Measurements from ENCODE around the gene HMG20B. TPM values are rescaled to one million over a fixed set of nuclear protein-coding genes. Genes with fewer than 3 reads are reported as not detected.

Gene HMG20B
- total and polyA plus RNA-seq, 4 donors = 25.7 to 87.6 (median 68.1) TPM

GRCh38 chr19:3544058-3544376, 28.7 kb upstream of the HMG20B start:
- 79% methylated on average over 7 of the region's 9 CpGs for WGBS (ENCODE audit: insufficient coverage)
- Histone ChIP-seq H3K4me1 (ENCODE audit: control insufficient read depth, insufficient read depth, low read length) (peaks cover 16% of the 10 kb centered on the region), H3K4me3 (ENCODE audit: low read depth, low read length) (no peak overlapping the region), H3K9me3 (ENCODE audit: control insufficient read depth, insufficient read depth, low read length) (no peaks in the 10 kb centered on the region), H3K36me3 (ENCODE audit: control insufficient read depth, insufficient read depth, low read length) (peaks cover 76% of the 10 kb centered on the region), H3K27me3 (ENCODE audit: control insufficient read depth, insufficient read depth, low read length) (no peaks in the 10 kb centered on the region), H3K27ac (ENCODE audit: low read depth, low read length) (no peak overlapping the region)
- no peak for DNase-seq (ENCODE audit: low read depth in 4 of 6, low spot score in 6 of 6)

- no peaks in the 10 kb centered on the region for H3K9me3 ChIP-seq (ENCODE audit: control insufficient read depth, insufficient read depth, low read length)
- H3K27me3 ChIP-seq (ENCODE audit: control insufficient read depth, insufficient read depth, low read length) = no peaks in the 10 kb centered on the region
- no peak overlapping the region for H3K4me3 ChIP-seq (ENCODE audit: low read depth, low read length)
- peaks cover 70% of the 10 kb centered on the region for H3K36me3 ChIP-seq (ENCODE audit: control insufficient read depth, insufficient read depth, low read length)
- 54% methylated on average over 30 of the region's 30 CpGs for WGBS (ENCODE audit: insufficient coverage)
- peak in 2 of 6 donors; percentile 18 to 56 for DNase-seq (ENCODE audit: low read depth in 4 of 6, low spot score in 6 of 6)
- H3K27ac ChIP-seq (ENCODE audit: low read depth, low read length) = no peak overlapping the region
- H3K4me1 ChIP-seq (ENCODE audit: control insufficient read depth, insufficient read depth, low read length) = peaks cover 12% of the 10 kb centered on the region
Observed at GRCh38 chr19:3544742-3545668, 27.7 kb upstream of the HMG20B start.

GRCh38 chr19:3545669-3546034, 27.1 kb upstream of the HMG20B start:
- H3K4me1 ChIP-seq (ENCODE audit: control insufficient read depth, insufficient read depth, low read length) = peaks cover 12% of the 10 kb centered on the region

GRCh38 chr19:3546119-3546518, 26.6 kb upstream of the HMG20B start:
- DNase-seq (ENCODE audit: low read depth in 4 of 6, low spot score in 6 of 6) = no peak
- Histone ChIP-seq H3K27me3 (ENCODE audit: control insufficient read depth, insufficient read depth, low read length) (no peaks in the 10 kb centered on the region), H3K36me3 (ENCODE audit: control insufficient read depth, insufficient read depth, low read length) (peaks cover 77% of the 10 kb centered on the region), H3K9me3 (ENCODE audit: control insufficient read depth, insufficient read depth, low read length) (no peaks in the 10 kb centered on the region), H3K27ac (ENCODE audit: low read depth, low read length) (no peak overlapping the region), H3K4me3 (ENCODE audit: low read depth, low read length) (no peak overlapping the region), H3K4me1 (ENCODE audit: control insufficient read depth, insufficient read depth, low read length) (peaks cover 12% of the 10 kb centered on the region)
- 93% methylated on average over 22 of the region's 23 CpGs for WGBS (ENCODE audit: insufficient coverage)

More at GRCh38 chr19:3545669-3546034, 27.1 kb upstream of the HMG20B start:
- Histone ChIP-seq H3K27ac (ENCODE audit: low read depth, low read length) (no peak overlapping the region), H3K36me3 (ENCODE audit: control insufficient read depth, insufficient read depth, low read length) (peaks cover 72% of the 10 kb centered on the region), H3K27me3 (ENCODE audit: control insufficient read depth, insufficient read depth, low read length) (no peaks in the 10 kb centered on the region), H3K4me3 (ENCODE audit: low read depth, low read length) (no peak overlapping the region), H3K9me3 (ENCODE audit: control insufficient read depth, insufficient read depth, low read length) (no peaks in the 10 kb centered on the region)
- 87% methylated on average over 10 of the region's 10 CpGs for WGBS (ENCODE audit: insufficient coverage)
- no peak for DNase-seq (ENCODE audit: low read depth in 4 of 6, low spot score in 6 of 6)

- no peaks in the 10 kb centered on the region for H3K9me3 ChIP-seq (ENCODE audit: control insufficient read depth, insufficient read depth, low read length)
- WGBS (ENCODE audit: insufficient coverage) = 95% methylated on average over 15 of the region's 15 CpGs
- peaks cover 12% of the 10 kb centered on the region for H3K4me1 ChIP-seq (ENCODE audit: control insufficient read depth, insufficient read depth, low read length)
- no peak for DNase-seq (ENCODE audit: low read depth in 4 of 6, low spot score in 6 of 6)
- no peak overlapping the region for H3K27ac ChIP-seq (ENCODE audit: low read depth, low read length)
- no peak overlapping the region for H3K4me3 ChIP-seq (ENCODE audit: low read depth, low read length)
- no peaks in the 10 kb centered on the region for H3K27me3 ChIP-seq (ENCODE audit: control insufficient read depth, insufficient read depth, low read length)
- H3K36me3 ChIP-seq (ENCODE audit: control insufficient read depth, insufficient read depth, low read length) = peaks cover 84% of the 10 kb centered on the region
Observed at GRCh38 chr19:3547301-3547731, 25.4 kb upstream of the HMG20B start.

- no peak overlapping the region for H3K4me3 ChIP-seq (ENCODE audit: low read depth, low read length)
- peaks cover 80% of the 10 kb centered on the region for H3K36me3 ChIP-seq (ENCODE audit: control insufficient read depth, insufficient read depth, low read length)
- peaks cover 12% of the 10 kb centered on the region for H3K4me1 ChIP-seq (ENCODE audit: control insufficient read depth, insufficient read depth, low read length)
- 89% methylated on average over 36 of the region's 36 CpGs for WGBS (ENCODE audit: insufficient coverage)
- no peaks in the 10 kb centered on the region for H3K9me3 ChIP-seq (ENCODE audit: control insufficient read depth, insufficient read depth, low read length)
- no peaks in the 10 kb centered on the region for H3K27me3 ChIP-seq (ENCODE audit: control insufficient read depth, insufficient read depth, low read length)
- no peak overlapping the region for H3K27ac ChIP-seq (ENCODE audit: low read depth, low read length)
- DNase-seq (ENCODE audit: low read depth in 4 of 6, low spot score in 6 of 6) = no peak
Observed at GRCh38 chr19:3547767-3548282, 24.9 kb upstream of the HMG20B start.

GRCh38 chr19:3548606-3549005, 24.1 kb upstream of the HMG20B start:
- H3K27ac ChIP-seq (ENCODE audit: low read depth, low read length) = no peak overlapping the region
- H3K4me3 ChIP-seq (ENCODE audit: low read depth, low read length) = no peak overlapping the region
- H3K9me3 ChIP-seq (ENCODE audit: control insufficient read depth, insufficient read depth, low read length) = no peaks in the 10 kb centered on the region
- peaks cover 12% of the 10 kb centered on the region for H3K4me1 ChIP-seq (ENCODE audit: control insufficient read depth, insufficient read depth, low read length)
- no peak for DNase-seq (ENCODE audit: low read depth in 4 of 6, low spot score in 6 of 6)
- H3K27me3 ChIP-seq (ENCODE audit: control insufficient read depth, insufficient read depth, low read length) = no peaks in the 10 kb centered on the region
- H3K36me3 ChIP-seq (ENCODE audit: control insufficient read depth, insufficient read depth, low read length) = peaks cover 72% of the 10 kb centered on the region
- 60% methylated on average over 10 of the region's 14 CpGs for WGBS (ENCODE audit: insufficient coverage)

DNA sequence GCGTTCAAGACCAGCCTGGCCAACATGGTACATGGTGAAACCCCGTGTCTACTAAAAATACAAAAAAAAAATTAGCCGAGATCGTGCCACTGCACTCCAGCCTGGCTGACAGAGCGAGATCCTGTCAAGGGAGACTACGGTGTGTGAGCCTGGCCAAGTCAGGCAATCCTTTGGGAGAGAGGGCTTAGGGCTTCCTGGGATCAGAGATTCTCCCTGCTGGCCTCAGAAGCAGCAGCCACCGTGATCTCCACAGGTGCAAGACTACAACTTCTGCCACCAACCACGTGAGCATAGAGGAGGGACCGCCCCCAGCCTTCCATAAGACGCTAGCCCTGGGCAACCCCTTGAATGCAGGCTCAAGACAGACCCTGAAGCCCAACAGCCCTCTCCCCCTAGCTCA, 22.9 kb upstream of the HMG20B start:
- Histone ChIP-seq H3K4me1 (ENCODE audit: control insufficient read depth, insufficient read depth, low read length) (peaks cover 12% of the 10 kb centered on the region), H3K27me3 (ENCODE audit: control insufficient read depth, insufficient read depth, low read length) (no peaks in the 10 kb centered on the region), H3K9me3 (ENCODE audit: control insufficient read depth, insufficient read depth, low read length) (no peaks in the 10 kb centered on the region), H3K4me3 (ENCODE audit: low read depth, low read length) (no peak overlapping the region), H3K36me3 (ENCODE audit: control insufficient read depth, insufficient read depth, low read length) (peaks cover 62% of the 10 kb centered on the region), H3K27ac (ENCODE audit: low read depth, low read length) (no peak overlapping the region)
- WGBS (ENCODE audit: insufficient coverage) = 91% methylated on average over 9 of the region's 10 CpGs
- DNase-seq (ENCODE audit: low read depth in 4 of 6, low spot score in 6 of 6) = no peak

DNA sequence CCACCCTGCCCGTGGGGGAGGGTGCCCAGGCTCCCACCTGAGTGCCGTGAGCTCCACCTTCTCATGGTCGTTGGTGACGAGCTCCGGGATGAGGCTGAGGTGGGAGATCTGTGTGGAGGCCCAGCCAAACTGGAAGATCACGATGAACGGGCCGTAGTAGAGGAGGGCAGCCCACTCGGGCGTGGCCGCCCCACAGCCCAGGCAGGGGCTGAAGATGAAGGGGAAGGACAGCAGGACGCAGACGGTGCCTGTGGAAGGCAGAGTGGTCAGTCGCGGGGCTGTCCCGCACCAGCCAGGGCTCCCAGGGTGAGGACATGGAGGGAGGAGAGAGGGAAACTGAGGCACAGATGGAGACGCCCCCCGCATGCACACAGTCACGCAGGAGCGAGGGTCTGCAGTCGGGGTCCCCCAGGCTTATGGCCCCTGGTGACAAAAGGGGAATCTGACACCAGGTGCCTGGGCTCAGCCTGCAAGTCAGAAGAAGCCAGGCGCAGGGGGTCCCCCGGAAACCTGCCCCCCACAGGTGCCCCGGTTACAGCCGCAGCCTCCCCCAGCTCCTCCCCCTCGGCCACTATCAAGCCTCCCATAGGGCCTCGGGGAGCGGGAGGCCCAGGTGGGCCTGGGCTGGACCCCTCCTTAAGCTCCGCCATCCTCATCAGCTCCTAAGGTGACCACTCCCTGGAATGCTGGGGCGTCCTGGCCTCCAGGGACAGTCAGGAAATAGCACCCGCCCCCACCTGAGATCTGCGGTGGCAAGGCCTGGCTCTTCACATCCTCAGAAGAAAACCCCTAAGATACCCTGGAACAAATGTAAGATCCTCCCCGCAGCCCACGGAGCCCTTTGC, 21.6 kb upstream of the HMG20B start:
- H3K36me3 ChIP-seq (ENCODE audit: control insufficient read depth, insufficient read depth, low read length) = peaks cover 54% of the 10 kb centered on the region
- H3K27ac ChIP-seq (ENCODE audit: low read depth, low read length) = no peak overlapping the region
- H3K4me3 ChIP-seq (ENCODE audit: low read depth, low read length) = no peak overlapping the region
- no peaks in the 10 kb centered on the region for H3K9me3 ChIP-seq (ENCODE audit: control insufficient read depth, insufficient read depth, low read length)
- WGBS (ENCODE audit: insufficient coverage) = 93% methylated on average over 31 of the region's 34 CpGs
- peaks cover 20% of the 10 kb centered on the region for H3K4me1 ChIP-seq (ENCODE audit: control insufficient read depth, insufficient read depth, low read length)
- H3K27me3 ChIP-seq (ENCODE audit: control insufficient read depth, insufficient read depth, low read length) = no peaks in the 10 kb centered on the region
- no peak for DNase-seq (ENCODE audit: low read depth in 4 of 6, low spot score in 6 of 6)

All from spinal cord (tissue), 10 donors.